Measurements from ENCODE around the gene GEMIN5.

- TF ChIP-seq CTCF (IDR thresholded peaks at IDR 0.05) (no peak), POLR2AphosphoS5 (IDR thresholded peaks at IDR 0.05) (no peak)
Measured at GRCh38 chr5:154923441-154924430, 14.3 kb downstream of the GEMIN5 start.
